Measurements from ENCODE around the gene NRXN3. TPM values are rescaled to one million over a fixed set of nuclear protein-coding genes. Genes with fewer than 3 reads are reported as not detected.
A peak's percentile ranks its signal among the peaks of the same experiment; 100 is the strongest.

The NRXN3 gene
- total RNA-seq (2014; rRNA removed; shearing (Covaris generic)) = 0.52 and 1.1 TPM in 2 replicates

DNA sequence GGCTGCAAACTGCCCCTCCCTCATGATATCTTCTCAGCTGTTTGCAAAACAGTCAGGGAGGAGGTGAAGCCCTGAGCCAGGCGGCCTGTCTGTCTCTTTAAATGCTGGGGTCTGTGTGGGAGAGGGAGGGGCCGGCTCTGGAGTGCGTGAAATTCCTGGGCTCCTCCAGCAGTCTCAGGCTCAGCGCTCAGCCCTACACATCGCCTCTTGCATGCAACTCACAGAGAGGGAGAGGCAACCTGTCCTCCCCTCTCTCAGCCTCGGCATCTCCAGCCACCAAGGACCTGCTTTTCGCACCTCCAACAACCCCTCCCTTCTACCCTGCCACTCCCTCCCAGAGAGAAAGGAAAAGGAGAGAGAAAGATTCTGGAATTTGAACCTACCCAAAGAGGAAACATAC lies at the start of gene NRXN3:
NRXN3 (plus strand) TSS at position 171 of the 400 bp plus-strand sequence. CDS start 72,721 bp downstream, outside the sequence.
- no peak for DNase-seq (ENCODE audit: low read depth)

DNA sequence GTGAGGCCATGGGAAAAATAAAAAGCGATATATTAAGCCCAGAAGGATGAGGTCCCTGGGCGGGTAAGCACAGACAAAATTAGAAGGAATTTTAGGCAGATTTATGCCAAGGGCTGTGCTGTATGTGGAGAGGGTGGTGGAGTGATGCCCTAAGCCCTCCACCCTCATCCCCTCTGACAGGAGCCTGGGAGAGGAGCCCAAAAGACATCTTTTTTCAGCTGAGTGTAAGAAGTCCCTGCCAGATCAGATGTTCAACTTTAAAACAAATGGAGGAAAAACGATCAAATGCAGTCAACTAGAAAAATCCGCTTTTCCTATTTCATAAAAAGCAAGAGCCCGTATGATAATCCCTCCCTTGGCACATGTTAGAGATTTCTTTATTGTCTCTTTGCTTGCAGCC lies 47.7 kb upstream of the NRXN3 start:
- no peak for DNase-seq (ENCODE audit: low read depth)

GRCh38 chr14:78123650-78124253 lies 46.4 kb upstream of the NRXN3 start:
- no peak for DNase-seq (ENCODE audit: low read depth)

DNA sequence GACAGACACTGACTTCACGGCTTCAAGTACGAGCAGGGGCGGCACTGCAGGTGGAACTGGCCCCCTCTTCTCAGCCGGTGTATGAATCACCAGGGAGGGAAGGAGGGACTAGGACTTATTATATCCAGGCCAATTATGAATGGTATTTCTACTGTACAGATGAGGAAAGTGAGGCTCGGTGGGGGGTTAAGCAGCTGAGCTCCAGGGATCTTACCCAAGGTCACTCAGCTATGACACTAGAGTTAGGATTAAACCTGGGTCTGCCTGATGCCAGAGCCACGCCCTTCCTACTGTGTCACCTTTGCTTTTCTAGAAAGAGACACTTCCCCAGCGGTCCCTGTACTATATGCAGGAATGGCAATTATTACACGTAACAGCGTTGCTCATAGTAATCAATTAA lies 42.2 kb upstream of the NRXN3 start:
- DNase-seq (ENCODE audit: low read depth) = no peak

GRCh38 chr14:78129375-78129774 lies 40.8 kb upstream of the NRXN3 start:
- DNase-seq (ENCODE audit: low read depth) = no peak

- DNase-seq (ENCODE audit: low read depth) = no peak
Measured at GRCh38 chr14:78130356-78130755, 39.8 kb upstream of the NRXN3 start.

- no peak for DNase-seq (ENCODE audit: low read depth)
Measured at GRCh38 chr14:78131201-78131600, 39.0 kb upstream of the NRXN3 start.

GRCh38 chr14:78131616-78132015 lies 38.6 kb upstream of the NRXN3 start:
- DNase-seq (ENCODE audit: low read depth) = no peak

GRCh38 chr14:78135450-78135891 lies 34.7 kb upstream of the NRXN3 start:
- DNase-seq (ENCODE audit: low read depth) = peak; percentile 61

DNA sequence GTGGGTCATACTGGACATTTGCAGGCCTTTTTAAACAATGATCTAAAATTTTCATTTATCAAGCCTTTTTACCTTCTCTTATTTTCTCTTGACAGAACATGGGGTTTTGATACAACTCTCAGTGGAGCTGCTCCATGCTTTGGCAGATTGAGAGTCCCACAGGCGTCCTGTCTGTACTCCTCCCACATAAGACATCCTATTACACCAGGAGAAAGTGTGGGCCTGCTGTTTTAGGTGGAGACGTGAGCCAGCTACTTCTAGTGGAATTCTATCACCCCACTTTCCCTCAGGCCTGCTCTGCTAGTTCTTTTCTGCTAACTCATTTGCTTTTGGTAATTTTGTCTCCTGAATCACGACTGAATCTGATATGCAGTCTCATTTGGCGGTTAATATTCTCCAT lies 33.5 kb upstream of the NRXN3 start:
- DNase-seq (ENCODE audit: low read depth) = no peak

GRCh38 chr14:78141590-78141989 lies 28.6 kb upstream of the NRXN3 start:
- no peak for DNase-seq (ENCODE audit: low read depth)

- DNase-seq (ENCODE audit: low read depth) = no peak
Measured at GRCh38 chr14:78142998-78143397, 27.2 kb upstream of the NRXN3 start.

- DNase-seq (ENCODE audit: low read depth) = peak; percentile 40
Measured at GRCh38 chr14:78143489-78144145, 26.6 kb upstream of the NRXN3 start.

- DNase-seq (ENCODE audit: low read depth) = no peak
Measured at GRCh38 chr14:78152201-78153063, 17.7 kb upstream of the NRXN3 start.

- peak; percentile 5 for DNase-seq (ENCODE audit: low read depth)
Measured at GRCh38 chr14:78153064-78153341, 17.2 kb upstream of the NRXN3 start.

GRCh38 chr14:78154827-78155226 lies 15.3 kb upstream of the NRXN3 start:
- no peak for DNase-seq (ENCODE audit: low read depth)

DNA sequence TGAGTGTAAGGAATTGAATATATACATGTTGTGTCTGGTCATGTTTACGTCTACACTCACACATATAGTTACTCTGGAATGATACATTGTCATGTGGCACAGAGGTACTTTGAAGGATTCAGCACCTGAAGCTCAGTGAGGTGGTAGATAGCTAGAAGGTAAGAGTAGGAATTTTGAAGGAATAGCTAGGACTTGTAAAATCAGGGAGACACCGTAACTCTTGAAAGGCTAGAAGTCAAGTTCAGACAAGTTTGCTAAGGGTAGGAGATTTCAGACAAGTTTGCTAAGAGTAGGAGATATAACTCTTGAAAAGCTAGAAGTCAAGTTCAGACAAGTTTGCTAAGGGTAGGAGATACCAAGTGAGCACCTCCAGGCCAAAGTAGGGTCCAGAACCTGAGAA lies 14.0 kb upstream of the NRXN3 start:
- DNase-seq (ENCODE audit: low read depth) = no peak

DNA sequence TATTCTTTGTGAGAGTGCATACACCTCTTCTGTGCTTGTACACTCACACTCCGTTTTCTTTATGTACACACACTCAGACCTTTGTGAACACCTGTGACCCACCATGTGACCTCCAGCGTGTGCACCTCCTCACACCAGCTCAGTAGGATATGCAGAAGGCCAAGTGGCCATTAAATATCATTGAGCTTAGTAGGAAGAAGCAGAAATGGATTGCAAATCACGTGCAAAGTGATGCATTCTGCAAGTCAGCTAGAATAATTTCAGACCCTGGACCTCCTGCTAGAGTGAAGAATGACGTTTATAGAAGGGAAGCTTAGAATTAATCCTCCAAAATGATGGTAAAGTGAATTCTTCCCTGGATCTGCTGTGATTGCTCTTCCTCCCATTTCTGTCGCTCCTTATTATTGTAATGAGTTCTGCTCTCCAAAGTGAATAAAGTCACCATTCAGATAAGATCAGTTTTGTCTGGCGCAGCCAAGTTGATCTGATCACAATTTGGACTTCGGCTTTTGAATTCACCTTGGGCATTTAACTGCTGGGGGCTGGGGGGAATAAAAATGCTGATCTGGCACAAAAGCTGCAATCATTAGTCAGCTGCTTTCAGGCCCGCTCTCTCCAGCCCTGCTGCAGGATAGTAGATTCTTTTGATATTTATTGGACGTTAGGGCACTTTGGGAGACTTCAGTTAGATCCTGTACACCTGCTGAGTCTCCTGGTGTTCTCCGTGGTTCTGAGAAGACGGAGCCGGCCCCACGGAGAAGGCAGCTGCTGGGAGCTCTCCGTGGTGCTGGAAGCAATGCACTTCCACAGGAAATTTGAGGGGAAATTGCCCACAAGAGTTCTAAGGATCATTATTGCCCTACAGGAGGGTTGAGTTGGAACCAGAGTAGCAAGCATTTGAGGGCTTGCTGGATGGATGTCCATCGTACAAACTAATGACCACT lies 12.4 kb upstream of the NRXN3 start:
- no peak for DNase-seq (ENCODE audit: low read depth)

- peak; percentile 42 for DNase-seq (ENCODE audit: low read depth)
Measured at GRCh38 chr14:78162202-78162601, 8.0 kb upstream of the NRXN3 start.

DNA sequence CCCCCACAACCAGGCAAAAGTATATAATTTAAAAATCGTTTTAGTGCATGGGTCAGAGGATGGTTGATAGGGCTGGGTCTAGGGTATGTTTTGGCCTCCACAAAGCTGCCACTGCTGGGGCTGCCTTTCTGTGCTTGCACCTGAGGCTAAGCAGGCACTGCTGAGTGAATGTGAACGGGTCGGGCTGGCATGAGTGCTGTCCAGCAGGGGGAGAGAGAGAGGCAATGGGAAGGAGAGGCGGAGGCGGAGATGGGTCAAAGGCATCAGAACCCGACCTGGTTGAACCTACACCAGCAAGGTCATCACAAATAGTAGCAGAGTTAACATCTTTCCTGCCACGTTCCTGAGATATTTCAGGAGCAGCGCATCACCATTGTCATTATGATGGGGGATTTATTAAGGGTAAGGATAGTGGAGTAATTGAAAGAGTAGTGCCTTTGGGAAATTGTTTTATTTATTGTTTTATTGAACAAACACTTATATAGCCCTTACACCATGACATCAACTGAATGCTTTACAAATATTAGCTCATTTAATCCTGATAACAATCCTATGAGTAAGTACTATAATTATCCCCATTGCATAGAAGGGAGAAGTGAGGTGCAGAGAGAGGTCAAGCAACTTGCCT lies 5.8 kb upstream of the NRXN3 start:
- no peak for DNase-seq (ENCODE audit: low read depth)

GRCh38 chr14:78172428-78172827 lies 2.3 kb downstream of the NRXN3 start:
- DNase-seq (ENCODE audit: low read depth) = no peak

Data from M059J (cell line).